K562 (cell line): ENCODE results near the gene RASAL1. TPM values are rescaled to one million over a fixed set of nuclear protein-coding genes. Genes with fewer than 3 reads are reported as not detected.

ENCODE experiments used
- C11orf30 ChIP-seq: fragments of 450-650 bp; IDR thresholded peaks from 2 replicates; pipeline ENCODE4 v1.6.1; 2016; ENCODE audit warnings: low read depth, mild to moderate bottlenecking
- CCAR2 ChIP-seq: fragments of 200-400 bp; formaldehyde crosslinking; IDR thresholded peaks from 2 replicates; pipeline ENCODE4 v1.6.1; 2017; ENCODE audit warnings: mild to moderate bottlenecking, low read depth, low read length
- COPS2 ChIP-seq: fragments of 450-650 bp; conservative IDR thresholded peaks from 2 replicates; pipeline ENCODE4 v1.6.1; 2016; ENCODE audit warnings: mild to moderate bottlenecking, moderate library complexity
- EHMT2 ChIP-seq: fragments of 450-650 bp; IDR thresholded peaks from 2 replicates; pipeline ENCODE4 v1.6.1; 2018; ENCODE audit warnings: antibody characterized with exemption
- EP400 ChIP-seq: fragments of 450-650 bp; IDR thresholded peaks from 2 replicates; pipeline ENCODE4 v1.6.1; 2017; ENCODE audit warnings: antibody characterized with exemption, mild to moderate bottlenecking, moderate library complexity
- EZH2 ChIP-seq: IDR thresholded peaks from 2 replicates; pipeline ENCODE4 v1.6.1; 2012; ENCODE audit warnings: low read depth, mild to moderate bottlenecking, inconsistent platforms, low read length, borderline replicate concordance
- GATAD2A ChIP-seq: fragments of 450-650 bp; IDR thresholded peaks from 2 replicates; pipeline ENCODE4 v1.6.1; 2017
- MNT ChIP-seq, 2 experiments: fragments of 450-650 bp; conservative IDR thresholded peaks; 2 replicates each; pipeline ENCODE4 v1.6.1; 2017; ENCODE audit warnings: mild to moderate bottlenecking in 2 of 2, moderate library complexity in 2 of 2
- MYBL2 ChIP-seq, 2 experiments: fragments of 450-650 bp in 1 of 2; sonication (generic) in 1 of 2; formaldehyde crosslinking in 1 of 2; IDR thresholded peaks; 2 replicates each; pipeline versions ENCODE4 v1.6.1 to v1.8.1; 2017 to 2022; ENCODE audit warnings: borderline replicate concordance in 1 of 2, inconsistent platforms in 1 of 2, low read depth in 1 of 2, mild to moderate bottlenecking in 1 of 2, missing genetic modification reagents in 1 of 2, moderate library complexity in 1 of 2
- NR2C1 ChIP-seq, 2 experiments: fragments of 450-650 bp; IDR thresholded peaks; 2 replicates each; pipeline ENCODE4 v1.6.1; 2017; ENCODE audit warnings: mild to moderate bottlenecking in 2 of 2, antibody characterized with exemption in 1 of 2, inconsistent platforms in 1 of 2, missing compliant biosample characterization in 1 of 2, missing genetic modification characterization in 1 of 2
- PHF20 ChIP-seq: fragments of 450-650 bp; IDR thresholded peaks from 2 replicates; pipeline ENCODE4 v1.6.1; 2018; ENCODE audit not compliant: partially characterized antibody
- SIX5 ChIP-seq, 2 experiments: IDR thresholded peaks; 2 replicates each; pipeline ENCODE4 v1.6.1; 2011; ENCODE audit warnings: low read length in 2 of 2, borderline replicate concordance in 1 of 2, low read depth in 1 of 2, mild to moderate bottlenecking in 1 of 2, moderate library complexity in 1 of 2; ENCODE audit not compliant: insufficient read depth in 1 of 2
- SMAD1 ChIP-seq: fragments of 150-350 bp; IDR thresholded peaks from 2 replicates; pipeline ENCODE4 v1.6.1; 2014; ENCODE audit warnings: low read length, low read depth; ENCODE audit not compliant: partially characterized antibody
- ZNF41 ChIP-seq: fragments of 250-450 bp; sonication (Bioruptor Pico); conservative IDR thresholded peaks from 2 replicates; pipeline ENCODE4 v1.4.0; 2020; ENCODE audit warnings: mild to moderate bottlenecking
- ZNF592 ChIP-seq: fragments of 450-650 bp; IDR thresholded peaks from 2 replicates; pipeline ENCODE4 v1.6.1; 2017; ENCODE audit warnings: antibody characterized with exemption, mild to moderate bottlenecking
- polyA plus RNA-seq, 8 experiments: library from polyadenylated mRNA; depleted of rRNA in 4 of 8; stranded (reverse) in 5 of 8; unstranded in 3 of 8; fragments of >200 nt; fragmentation: Nextera tagmentation in 2 of 8; fragmentation: Illumina TruSeq in 1 of 8; extraction: Ambion mirVana in 2 of 8; extraction: Trizol in 1 of 8; gene quantifications; 2 replicates each; pipeline versions ENCODE4 v1.2.1 to v1.2.3, GENCODE V29; 2011 to 2014; ENCODE audit warnings: inconsistent platforms in 1 of 8, missing spikeins in 1 of 8
- total RNA-seq, 7 experiments: library from RNA; depleted of rRNA in 6 of 7; stranded (reverse); fragments of >200 nt in 6 of 7; fragmentation: Illumina TruSeq in 2 of 7; extraction: Trizol in 2 of 7; gene quantifications; 2 replicates each; pipeline versions ENCODE4 v1.2.1 to v1.2.3, GENCODE V29; 2011 to 2021; ENCODE audit warnings: low replicate concordance in 1 of 7
- TF ChIP-seq, protein P1 (sequence below): IDR thresholded peaks from 2 replicates; pipeline ENCODE4 v1.6.1; 2016; ENCODE audit warnings: missing genetic modification characterization, missing compliant biosample characterization
- TF ChIP-seq, protein P2 (sequence below): sonication (generic); formaldehyde crosslinking; IDR thresholded peaks from 2 replicates; pipeline ENCODE4 v1.8.0; 2022; ENCODE audit warnings: mild to moderate bottlenecking, missing genetic modification reagents

The RASAL1 gene
- total and polyA plus RNA-seq, 9 of the 15 experiments (the other 6 are each of a cell fraction or from before 2014, with no cell fraction given) = 0.06 to 0.16 (median 0.14) TPM; not detected in 6

DNA sequence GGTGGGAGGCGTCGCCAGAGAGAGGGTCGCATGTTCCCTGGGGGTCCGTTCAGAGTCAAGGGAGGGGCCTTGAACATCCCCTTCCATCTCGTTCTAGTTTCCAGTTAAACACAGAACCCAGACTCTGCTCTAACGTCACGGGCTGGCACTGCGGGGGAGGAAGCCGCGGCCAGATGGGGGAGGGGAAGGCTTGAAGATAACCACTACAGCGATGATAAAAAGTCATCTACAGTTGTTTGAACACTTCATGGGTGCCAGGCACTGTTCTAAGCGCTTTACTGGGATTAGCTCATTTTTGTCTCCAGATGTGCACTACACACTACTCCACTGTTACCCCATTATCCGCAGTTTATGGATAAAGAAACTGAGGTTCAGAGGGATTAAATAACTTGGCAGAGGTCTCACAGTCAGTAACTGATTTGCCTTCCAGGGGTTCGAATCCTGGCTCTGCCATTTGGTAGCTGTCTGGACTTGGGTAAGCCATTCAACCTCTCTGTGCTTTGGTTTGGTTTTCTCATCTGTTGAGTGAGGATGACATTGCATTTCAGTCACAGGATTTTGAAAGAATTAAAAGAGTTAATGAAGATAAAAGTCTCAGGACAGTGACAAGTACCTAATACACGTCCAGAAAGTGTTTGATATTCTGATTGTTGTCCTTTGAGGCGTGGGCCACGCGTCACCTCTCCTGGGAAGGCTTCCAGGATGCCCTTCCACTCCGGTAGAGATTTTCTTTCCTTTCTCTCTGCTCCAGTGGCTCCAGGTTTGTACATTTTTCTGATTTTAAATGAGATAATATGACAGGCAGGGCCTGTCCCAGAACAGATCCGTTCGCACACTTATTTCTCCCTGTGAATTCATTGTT lies 798 bp upstream of the RASAL1 start (continued):
- TF ChIP-seq NR2C1 (IDR thresholded peaks at IDR 0.05) (no peak), NR2C1 (tag; IDR thresholded peaks at IDR 0.05) (no peak), MYBL2 (IDR thresholded peaks at IDR 0.05; ENCODE audit: low read depth) (no peak), MYBL2 (CRISPR knock-in tag; IDR thresholded peaks at IDR 0.05; ENCODE audit: borderline replicate concordance) (no peak), EHMT2 (no peak), SMAD1 (no peak), GATAD2A (no peak), ZNF41 (CRISPR knock-in tag) (no peak), EP400 (no peak), PHF20 (no peak), SIX5 (IDR thresholded peaks at IDR 0.05; ENCODE audit: borderline replicate concordance in 1 of 2, insufficient read depth in 1 of 2, low read depth in 1 of 2, low read length in 2 of 2) (no peak), ZNF592 (no peak), EZH2 (no peak), COPS2 (no peak), C11orf30 (peak; percentile 58), MNT (conservative IDR thresholded peaks at IDR 0.05) (no peak), CCAR2 (no peak)
- TF ChIP-seq, protein P1, sequence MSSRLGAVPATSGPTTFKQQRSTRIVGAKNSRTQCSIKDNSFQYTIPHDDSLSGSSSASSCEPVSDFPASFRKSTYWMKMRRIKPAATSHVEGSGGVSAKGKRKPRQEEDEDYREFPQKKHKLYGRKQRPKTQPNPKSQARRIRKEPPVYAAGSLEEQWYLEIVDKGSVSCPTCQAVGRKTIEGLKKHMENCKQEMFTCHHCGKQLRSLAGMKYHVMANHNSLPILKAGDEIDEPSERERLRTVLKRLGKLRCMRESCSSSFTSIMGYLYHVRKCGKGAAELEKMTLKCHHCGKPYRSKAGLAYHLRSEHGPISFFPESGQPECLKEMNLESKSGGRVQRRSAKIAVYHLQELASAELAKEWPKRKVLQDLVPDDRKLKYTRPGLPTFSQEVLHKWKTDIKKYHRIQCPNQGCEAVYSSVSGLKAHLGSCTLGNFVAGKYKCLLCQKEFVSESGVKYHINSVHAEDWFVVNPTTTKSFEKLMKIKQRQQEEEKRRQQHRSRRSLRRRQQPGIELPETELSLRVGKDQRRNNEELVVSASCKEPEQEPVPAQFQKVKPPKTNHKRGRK (tag) = no peak
- TF ChIP-seq, protein P2, sequence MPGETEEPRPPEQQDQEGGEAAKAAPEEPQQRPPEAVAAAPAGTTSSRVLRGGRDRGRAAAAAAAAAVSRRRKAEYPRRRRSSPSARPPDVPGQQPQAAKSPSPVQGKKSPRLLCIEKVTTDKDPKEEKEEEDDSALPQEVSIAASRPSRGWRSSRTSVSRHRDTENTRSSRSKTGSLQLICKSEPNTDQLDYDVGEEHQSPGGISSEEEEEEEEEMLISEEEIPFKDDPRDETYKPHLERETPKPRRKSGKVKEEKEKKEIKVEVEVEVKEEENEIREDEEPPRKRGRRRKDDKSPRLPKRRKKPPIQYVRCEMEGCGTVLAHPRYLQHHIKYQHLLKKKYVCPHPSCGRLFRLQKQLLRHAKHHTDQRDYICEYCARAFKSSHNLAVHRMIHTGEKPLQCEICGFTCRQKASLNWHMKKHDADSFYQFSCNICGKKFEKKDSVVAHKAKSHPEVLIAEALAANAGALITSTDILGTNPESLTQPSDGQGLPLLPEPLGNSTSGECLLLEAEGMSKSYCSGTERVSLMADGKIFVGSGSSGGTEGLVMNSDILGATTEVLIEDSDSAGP (CRISPR knock-in tag) = no peak
